Bone marrow (tissue), 2 donors: ENCODE data around the gene SH3BP4.

ENCODE experiments used
- DNase-seq, 2 donors: peaks; one replicate each; lab custom pipeline; 2025; lab: John Stamatoyannopoulos, UW

SH3BP4 gene

GRCh38 chr2:234966340-234966739 is 14.5 kb downstream of the SH3BP4 start:
- no peak for DNase-seq

- DNase-seq: no peak
These were observed 15.5 kb downstream of the SH3BP4 start for GRCh38 chr2:234967201-234967869.

- DNase-seq: no peak
These were observed 16.0 kb downstream of the SH3BP4 start for GRCh38 chr2:234967870-234968208.

GRCh38 chr2:234968631-234969305 is 17.0 kb downstream of the SH3BP4 start:
- no peak for DNase-seq

- no peak for DNase-seq
These were observed 17.7 kb downstream of the SH3BP4 start for GRCh38 chr2:234969306-234970098.

GRCh38 chr2:234970099-234970440 is 18.3 kb downstream of the SH3BP4 start:
- no peak for DNase-seq

- DNase-seq: no peak
These were observed 18.7 kb downstream of the SH3BP4 start for GRCh38 chr2:234970477-234970882.

GRCh38 chr2:234971496-234971895 is 19.7 kb downstream of the SH3BP4 start:
- no peak for DNase-seq

GRCh38 chr2:234973008-234973407 is 21.2 kb downstream of the SH3BP4 start:
- DNase-seq: no peak

GRCh38 chr2:234974501-234975385 is 22.9 kb downstream of the SH3BP4 start:
- DNase-seq: no peak

GRCh38 chr2:234975611-234976010 is 23.8 kb downstream of the SH3BP4 start:
- no peak for DNase-seq

GRCh38 chr2:234976479-234977227 is 24.8 kb downstream of the SH3BP4 start:
- DNase-seq: no peak

GRCh38 chr2:234977228-234977679 is 25.4 kb downstream of the SH3BP4 start:
- DNase-seq: no peak

GRCh38 chr2:234978466-234979203 is 26.8 kb downstream of the SH3BP4 start:
- no peak for DNase-seq

GRCh38 chr2:234979204-234980167 is 27.7 kb downstream of the SH3BP4 start:
- DNase-seq: no peak

GRCh38 chr2:234980451-234981187 is 28.8 kb downstream of the SH3BP4 start:
- no peak for DNase-seq

- no peak for DNase-seq
These were observed 29.6 kb downstream of the SH3BP4 start for GRCh38 chr2:234981197-234982095.
